ENCODE results near the gene OSBP2.

OSBP2 gene

GRCh38 chr22:30923168-30923900 is 228.7 kb downstream of the OSBP2 start:
- H3K4me3 ChIP-seq, result no peak overlapping the region
- no peak overlapping the region for H3K27ac ChIP-seq
- no peak for TF ChIP-seq CTCF (IDR thresholded peaks at IDR 0.05)
- DNase-seq (ENCODE audit: low spot score), result no peak

- Histone ChIP-seq H3K4me3 (no peak overlapping the region), H3K27ac (no peak overlapping the region)
- no peak for DNase-seq (ENCODE audit: low spot score)
- TF ChIP-seq CTCF (IDR thresholded peaks at IDR 0.05), result no peak
Measured at GRCh38 chr22:30925667-30926066, 231.0 kb downstream of the OSBP2 start.

- no peak for TF ChIP-seq CTCF (IDR thresholded peaks at IDR 0.05)
- Histone ChIP-seq H3K4me3 (no peak overlapping the region), H3K27ac (no peak overlapping the region)
- no peak for DNase-seq (ENCODE audit: low spot score)
Measured at GRCh38 chr22:30926706-30927105, 232.0 kb downstream of the OSBP2 start.

GRCh38 chr22:30927806-30928205 is 233.1 kb downstream of the OSBP2 start:
- no peak for TF ChIP-seq CTCF (IDR thresholded peaks at IDR 0.05)
- Histone ChIP-seq H3K4me3 (no peak overlapping the region), H3K27ac (no peak overlapping the region)
- DNase-seq (ENCODE audit: low spot score), result no peak

- H3K27ac ChIP-seq, result no peak overlapping the region
- TF ChIP-seq CTCF (IDR thresholded peaks at IDR 0.05), result no peak
- DNase-seq (ENCODE audit: low spot score), result no peak
Measured at GRCh38 chr22:30928401-30928800, 233.7 kb downstream of the OSBP2 start.

GRCh38 chr22:30930228-30930627 is 235.6 kb downstream of the OSBP2 start:
- no peak overlapping the region for H3K27ac ChIP-seq
- TF ChIP-seq CTCF (IDR thresholded peaks at IDR 0.05), result no peak
- no peak for DNase-seq (ENCODE audit: low spot score)
- H3K4me3 ChIP-seq, result no peak overlapping the region

More at GRCh38 chr22:30928401-30928800, 233.7 kb downstream of the OSBP2 start:
- no peak overlapping the region for H3K4me3 ChIP-seq

- Histone ChIP-seq H3K27ac (no peak overlapping the region), H3K4me3 (no peak overlapping the region)
- TF ChIP-seq CTCF (IDR thresholded peaks at IDR 0.05), result no peak
- DNase-seq (ENCODE audit: low spot score), result no peak
Measured at GRCh38 chr22:30931541-30932300, 237.0 kb downstream of the OSBP2 start.
